K562 (cell line): ENCODE measurements around the gene ANKRD13D. TPM values are rescaled to one million over a fixed set of nuclear protein-coding genes. Genes with fewer than 3 reads are reported as not detected.

Source experiments
- HNRNPL ChIP-seq: fragments of 200-400 bp; formaldehyde crosslinking; IDR thresholded peaks from 2 replicates; pipeline ENCODE4 v1.6.1; 2017; ENCODE audit warnings: low read depth, mild to moderate bottlenecking, low read length
- HNRNPLL ChIP-seq: fragments of 200-400 bp; formaldehyde crosslinking; IDR thresholded peaks from 2 replicates; pipeline ENCODE4 v1.6.1; 2017; ENCODE audit warnings: low read length, low read depth, mild to moderate bottlenecking; ENCODE audit not compliant: poor library complexity, severe bottlenecking
- HOXB6 ChIP-seq: fragments of 250-450 bp; sonication (Bioruptor Pico); IDR thresholded peaks from 2 replicates; pipeline ENCODE4 v1.5.1; 2022; ENCODE audit warnings: mild to moderate bottlenecking, borderline replicate concordance
- NFXL1 ChIP-seq: fragments of 450-650 bp; formaldehyde crosslinking; IDR thresholded peaks from 2 replicates; pipeline ENCODE4 v1.4.0; 2021; ENCODE audit warnings: mild to moderate bottlenecking
- NR1H2 ChIP-seq: sonication (generic); formaldehyde crosslinking; IDR thresholded peaks from 2 replicates; pipeline ENCODE4 v1.4.0; 2020; ENCODE audit warnings: mild to moderate bottlenecking, missing genetic modification reagents
- PPARD ChIP-seq: fragments of 250-450 bp; sonication (Bioruptor Pico); IDR thresholded peaks from 2 replicates; pipeline ENCODE4 v1.8.0; 2022; ENCODE audit warnings: inconsistent platforms, mild to moderate bottlenecking, moderate library complexity
- SMARCA5 ChIP-seq: fragments of 450-650 bp; IDR thresholded peaks from 2 replicates; pipeline ENCODE4 v1.6.1; 2016
- SP2 ChIP-seq: IDR thresholded peaks from 2 replicates; pipeline ENCODE4 v1.6.1; 2011; ENCODE audit warnings: mild to moderate bottlenecking, low read depth, low read length, moderate library complexity; ENCODE audit not compliant: poor library complexity, severe bottlenecking; ENCODE audit errors: extremely low read depth
- SUPT5H ChIP-seq: fragments of 450-650 bp; IDR thresholded peaks from 2 replicates; pipeline ENCODE4 v1.6.1; 2016
- XRCC5 ChIP-seq: fragments of 200-400 bp; formaldehyde crosslinking; IDR thresholded peaks from 2 replicates; pipeline ENCODE4 v1.6.1; 2017; ENCODE audit warnings: low read depth, mild to moderate bottlenecking, low read length
- ZBTB1 ChIP-seq: sonication (generic); formaldehyde crosslinking; IDR thresholded peaks from 2 replicates; pipeline ENCODE4 v1.8.1; 2023; ENCODE audit warnings: missing genetic modification reagents, low read depth, mild to moderate bottlenecking, borderline replicate concordance
- ZEB2 ChIP-seq: fragments of 450-650 bp; IDR thresholded peaks from 2 replicates; pipeline ENCODE4 v1.6.1; 2016
- ZNF24 ChIP-seq: fragments of 450-650 bp; IDR thresholded peaks from 2 replicates; pipeline ENCODE4 v1.6.1; 2016
- ZNF274 ChIP-seq: IDR thresholded peaks from 2 replicates; pipeline ENCODE4 v1.6.1; 2011; ENCODE audit warnings: low read depth, mild to moderate bottlenecking, low read length, moderate library complexity, borderline replicate concordance
- ZNF830 ChIP-seq: fragments of 250-450 bp; sonication (Bioruptor Pico); IDR thresholded peaks from 2 replicates; pipeline ENCODE4 v1.5.0; 2021; ENCODE audit warnings: mild to moderate bottlenecking
- polyA plus RNA-seq, 8 experiments: library from polyadenylated mRNA; depleted of rRNA in 4 of 8; stranded (reverse) in 5 of 8; unstranded in 3 of 8; fragments of >200 nt; fragmentation: Nextera tagmentation in 2 of 8; fragmentation: Illumina TruSeq in 1 of 8; extraction: Ambion mirVana in 2 of 8; extraction: Trizol in 1 of 8; gene quantifications; 2 replicates each; pipeline versions ENCODE4 v1.2.1 to v1.2.3, GENCODE V29; 2011 to 2014; ENCODE audit warnings: inconsistent platforms in 1 of 8, missing spikeins in 1 of 8
- total RNA-seq, 7 experiments: library from RNA; depleted of rRNA in 6 of 7; stranded (reverse); fragments of >200 nt in 6 of 7; fragmentation: Illumina TruSeq in 2 of 7; extraction: Trizol in 2 of 7; gene quantifications; 2 replicates each; pipeline versions ENCODE4 v1.2.1 to v1.2.3, GENCODE V29; 2011 to 2021; ENCODE audit warnings: low replicate concordance in 1 of 7
- TF ChIP-seq, protein P1 (sequence below), 2 experiments: fragments of 450-650 bp; formaldehyde crosslinking in 1 of 2; IDR thresholded peaks; 2 replicates each; pipeline versions ENCODE4 v1.4.0 to v1.6.1; 2014 to 2020; ENCODE audit warnings: mild to moderate bottlenecking in 2 of 2, borderline replicate concordance in 1 of 2, low read depth in 1 of 2
- TF ChIP-seq, protein P2 (sequence below): sonication (generic); formaldehyde crosslinking; IDR thresholded peaks from 2 replicates; pipeline ENCODE4 v1.9.0; 2022; ENCODE audit warnings: mild to moderate bottlenecking, missing genetic modification reagents
- TF ChIP-seq, protein P3 (sequence below): fragments of 450-650 bp; IDR thresholded peaks from 2 replicates; pipeline ENCODE4 v1.6.1; 2016; ENCODE audit warnings: mild to moderate bottlenecking

ANKRD13D gene
- total and polyA plus RNA-seq, 9 of the 15 experiments (the other 6 are each of a cell fraction or from before 2014, with no cell fraction given), result 0.94 to 40.9 (median 22.4) TPM

DNA sequence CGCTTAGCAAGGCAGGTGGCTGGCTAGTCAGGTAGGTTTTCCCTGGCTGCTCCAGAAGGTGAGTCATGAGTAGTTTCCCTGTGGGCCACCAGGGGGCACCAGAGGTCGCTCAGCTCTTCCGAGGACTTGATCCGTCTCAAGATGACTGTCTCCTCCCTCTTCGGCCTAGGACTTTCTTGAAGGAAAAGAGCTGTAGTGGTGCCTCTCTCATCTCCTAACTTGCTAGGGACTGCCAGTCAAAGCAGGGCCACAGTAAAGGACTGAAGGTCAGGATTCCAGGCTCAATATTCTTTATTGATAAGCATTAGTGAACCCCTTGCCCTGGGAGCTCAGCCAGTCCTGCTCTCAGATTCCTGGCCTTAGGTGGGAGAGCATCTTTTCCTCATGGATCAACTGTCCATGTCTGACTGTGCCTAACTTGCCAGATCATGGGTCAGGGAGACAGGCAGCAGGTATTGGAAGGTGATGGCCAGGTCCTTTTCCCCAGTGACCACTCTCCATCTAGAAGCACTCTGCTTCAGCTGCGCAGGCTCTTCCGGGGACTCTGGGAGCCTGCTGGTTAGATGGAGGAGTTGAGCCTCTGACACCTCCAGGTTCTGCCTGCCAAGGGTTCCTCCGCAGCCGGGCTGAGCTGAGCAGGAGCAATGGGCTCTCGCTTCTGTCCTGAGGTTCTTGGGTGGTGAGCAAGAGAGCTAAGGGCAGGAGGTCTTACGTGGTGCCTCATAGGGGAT, 62.3 kb downstream of the ANKRD13D start (continued):
- TF ChIP-seq, protein P1, sequence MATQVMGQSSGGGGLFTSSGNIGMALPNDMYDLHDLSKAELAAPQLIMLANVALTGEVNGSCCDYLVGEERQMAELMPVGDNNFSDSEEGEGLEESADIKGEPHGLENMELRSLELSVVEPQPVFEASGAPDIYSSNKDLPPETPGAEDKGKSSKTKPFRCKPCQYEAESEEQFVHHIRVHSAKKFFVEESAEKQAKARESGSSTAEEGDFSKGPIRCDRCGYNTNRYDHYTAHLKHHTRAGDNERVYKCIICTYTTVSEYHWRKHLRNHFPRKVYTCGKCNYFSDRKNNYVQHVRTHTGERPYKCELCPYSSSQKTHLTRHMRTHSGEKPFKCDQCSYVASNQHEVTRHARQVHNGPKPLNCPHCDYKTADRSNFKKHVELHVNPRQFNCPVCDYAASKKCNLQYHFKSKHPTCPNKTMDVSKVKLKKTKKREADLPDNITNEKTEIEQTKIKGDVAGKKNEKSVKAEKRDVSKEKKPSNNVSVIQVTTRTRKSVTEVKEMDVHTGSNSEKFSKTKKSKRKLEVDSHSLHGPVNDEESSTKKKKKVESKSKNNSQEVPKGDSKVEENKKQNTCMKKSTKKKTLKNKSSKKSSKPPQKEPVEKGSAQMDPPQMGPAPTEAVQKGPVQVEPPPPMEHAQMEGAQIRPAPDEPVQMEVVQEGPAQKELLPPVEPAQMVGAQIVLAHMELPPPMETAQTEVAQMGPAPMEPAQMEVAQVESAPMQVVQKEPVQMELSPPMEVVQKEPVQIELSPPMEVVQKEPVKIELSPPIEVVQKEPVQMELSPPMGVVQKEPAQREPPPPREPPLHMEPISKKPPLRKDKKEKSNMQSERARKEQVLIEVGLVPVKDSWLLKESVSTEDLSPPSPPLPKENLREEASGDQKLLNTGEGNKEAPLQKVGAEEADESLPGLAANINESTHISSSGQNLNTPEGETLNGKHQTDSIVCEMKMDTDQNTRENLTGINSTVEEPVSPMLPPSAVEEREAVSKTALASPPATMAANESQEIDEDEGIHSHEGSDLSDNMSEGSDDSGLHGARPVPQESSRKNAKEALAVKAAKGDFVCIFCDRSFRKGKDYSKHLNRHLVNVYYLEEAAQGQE (IDR thresholded peaks at IDR 0.05; ENCODE audit: borderline replicate concordance), result peak; percentile 61; the same call in 1 of the 2 replicates
- TF ChIP-seq, protein P1 (CRISPR knock-in tag; IDR thresholded peaks at IDR 0.05; ENCODE audit: low read depth), result no peak
- TF ChIP-seq ZNF24, result no peak
- no peak for TF ChIP-seq HOXB6 (CRISPR knock-in tag)
- TF ChIP-seq NR1H2, result no peak
- TF ChIP-seq, protein P2, sequence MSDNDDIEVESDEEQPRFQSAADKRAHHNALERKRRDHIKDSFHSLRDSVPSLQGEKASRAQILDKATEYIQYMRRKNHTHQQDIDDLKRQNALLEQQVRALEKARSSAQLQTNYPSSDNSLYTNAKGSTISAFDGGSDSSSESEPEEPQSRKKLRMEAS, result no peak
- TF ChIP-seq SUPT5H, result no peak
- TF ChIP-seq HNRNPL, result no peak
- peak; percentile 38; the same call in 1 of the 2 replicates for TF ChIP-seq XRCC5
- no peak for TF ChIP-seq ZBTB1 (CRISPR knock-in tag)
- no peak for TF ChIP-seq ZNF274
- TF ChIP-seq SP2, result no peak
- TF ChIP-seq SMARCA5, result no peak
- TF ChIP-seq ZNF830 (CRISPR knock-in tag), result no peak
- TF ChIP-seq HNRNPLL, result no peak
- no peak for TF ChIP-seq NFXL1 (CRISPR knock-in tag)
- TF ChIP-seq ZEB2, result 0 out of 2 replicates have a peak, but pooled peaks have one; percentile 22
- TF ChIP-seq PPARD, result no peak
- TF ChIP-seq, protein P3, sequence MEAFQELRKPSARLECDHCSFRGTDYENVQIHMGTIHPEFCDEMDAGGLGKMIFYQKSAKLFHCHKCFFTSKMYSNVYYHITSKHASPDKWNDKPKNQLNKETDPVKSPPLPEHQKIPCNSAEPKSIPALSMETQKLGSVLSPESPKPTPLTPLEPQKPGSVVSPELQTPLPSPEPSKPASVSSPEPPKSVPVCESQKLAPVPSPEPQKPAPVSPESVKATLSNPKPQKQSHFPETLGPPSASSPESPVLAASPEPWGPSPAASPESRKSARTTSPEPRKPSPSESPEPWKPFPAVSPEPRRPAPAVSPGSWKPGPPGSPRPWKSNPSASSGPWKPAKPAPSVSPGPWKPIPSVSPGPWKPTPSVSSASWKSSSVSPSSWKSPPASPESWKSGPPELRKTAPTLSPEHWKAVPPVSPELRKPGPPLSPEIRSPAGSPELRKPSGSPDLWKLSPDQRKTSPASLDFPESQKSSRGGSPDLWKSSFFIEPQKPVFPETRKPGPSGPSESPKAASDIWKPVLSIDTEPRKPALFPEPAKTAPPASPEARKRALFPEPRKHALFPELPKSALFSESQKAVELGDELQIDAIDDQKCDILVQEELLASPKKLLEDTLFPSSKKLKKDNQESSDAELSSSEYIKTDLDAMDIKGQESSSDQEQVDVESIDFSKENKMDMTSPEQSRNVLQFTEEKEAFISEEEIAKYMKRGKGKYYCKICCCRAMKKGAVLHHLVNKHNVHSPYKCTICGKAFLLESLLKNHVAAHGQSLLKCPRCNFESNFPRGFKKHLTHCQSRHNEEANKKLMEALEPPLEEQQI, result no peak
